Activated CD8-positive, alpha-beta memory T cell treated with anti-CD3 and anti-CD28 coated beads, Interleukin-2, amount 10 ng/mL, durations not matched to agents 7 days and 5 days (primary cell): Measurements from ENCODE around the gene NUDT12. TPM values are rescaled to one million over a fixed set of nuclear protein-coding genes. Genes with fewer than 3 reads are reported as not detected.

Experiments used
- ATAC-seq: fragments of 150-1000 bp; cut with Tn5 transposase; one replicate; pipeline ENCODE4 v1.10.0; 2021; ENCODE audit warnings: moderate library complexity
- CTCF ChIA-PET: fragments of 350-600 bp; sonication (Branson Sonifier 250); formaldehyde crosslinking; loops from one replicate; lab custom pipeline; 2021; ENCODE audit warnings: antibody characterized with exemption; lab: Charles Lee
- DNase-seq: peaks from one replicate; pipeline ENCODE4 v3.0.0-alpha.2; 2020
- H3K27ac Mint-ChIP-seq: one replicate; pipeline ENCODE4 v1.8.0; 2021; ENCODE audit warnings: mild to moderate bottlenecking, mixed read lengths
- H3K27me3 Mint-ChIP-seq: one replicate; pipeline ENCODE4 v1.8.0; 2021; ENCODE audit warnings: mixed read lengths
- H3K36me3 Mint-ChIP-seq: one replicate; pipeline ENCODE4 v1.8.0; 2021; ENCODE audit warnings: mild to moderate bottlenecking, mixed read lengths
- H3K4me1 Mint-ChIP-seq: one replicate; pipeline ENCODE4 v1.8.0; 2021; ENCODE audit warnings: mixed read lengths
- H3K4me3 Mint-ChIP-seq: one replicate; pipeline ENCODE4 v1.8.0; 2021; ENCODE audit warnings: mild to moderate bottlenecking, moderate library complexity, mixed read lengths
- H3K9me3 Mint-ChIP-seq: one replicate; pipeline ENCODE4 v1.8.0; 2022; ENCODE audit warnings: low read depth, mixed read lengths
- total RNA-seq, 2 experiments: library from RNA; stranded (reverse); gene quantifications; one replicate each; pipeline ENCODE4 v1.2.3, GENCODE V29; 2021

NUDT12 gene
- total RNA-seq: 1 to 10 TPM in 1 of 2 experiments, not detected in 1; 1.1 TPM

DNA sequence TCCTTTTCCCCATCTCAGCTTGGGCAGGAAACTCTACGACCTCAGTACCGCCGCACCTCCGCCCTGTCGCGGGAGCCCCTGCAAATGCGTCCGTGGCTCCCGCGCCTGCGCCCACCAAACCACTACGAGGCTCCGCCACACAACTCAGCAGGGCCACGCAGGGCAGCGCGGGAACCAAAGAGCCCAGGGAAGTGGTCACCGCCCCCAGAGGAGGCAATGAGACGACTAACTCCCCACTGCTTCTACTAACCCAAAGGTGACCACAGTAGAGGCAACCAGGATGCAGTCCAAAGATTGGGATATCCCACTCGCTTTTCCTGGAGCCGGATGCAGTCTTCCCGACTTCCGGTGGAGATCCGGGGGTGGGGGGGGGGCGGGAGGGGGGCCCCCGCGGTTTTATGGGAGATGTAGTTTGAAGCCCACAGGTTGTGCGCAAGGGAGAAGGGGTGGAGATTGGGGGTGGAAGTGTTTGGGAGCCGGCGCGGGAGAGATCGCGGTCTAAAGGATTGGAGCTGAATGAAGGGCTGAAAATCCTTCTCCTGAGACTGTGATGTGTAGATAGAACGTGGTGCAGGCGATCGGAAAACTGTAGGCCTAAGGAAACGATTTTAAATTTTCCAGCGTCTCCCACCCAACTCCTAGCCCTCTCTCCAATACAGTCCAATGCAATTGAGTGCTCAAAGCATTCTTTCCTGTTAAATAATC lies at the start of gene NUDT12:
Gene NUDT12, minus strand, starts transcription at position 337 of the 705 bp plus-strand sequence. CDS start 2,541 bp downstream, outside the sequence.
- H3K4me3 Mint-ChIP-seq: peak within 1 kb of the TSS; percentile 63
- CTCF ChIA-PET: interaction anchor here (0.6 kb wide), 1 partner anchor 779 kb away, joined by 3 read pairs; no protein-coding TSS in a partner anchor
- no peaks in the 10 kb centered on the region for H3K9me3 Mint-ChIP-seq
- no peaks in the 10 kb centered on the region for H3K36me3 Mint-ChIP-seq
- DNase-seq: peak; percentile 52
- peak within 1 kb of the TSS; percentile 24 for H3K27ac Mint-ChIP-seq
- ATAC-seq: peak; percentile 70
- peaks cover 8% of the 10 kb centered on the region for H3K4me1 Mint-ChIP-seq
- H3K27me3 Mint-ChIP-seq: peaks cover 7% of the 10 kb centered on the region

DNA sequence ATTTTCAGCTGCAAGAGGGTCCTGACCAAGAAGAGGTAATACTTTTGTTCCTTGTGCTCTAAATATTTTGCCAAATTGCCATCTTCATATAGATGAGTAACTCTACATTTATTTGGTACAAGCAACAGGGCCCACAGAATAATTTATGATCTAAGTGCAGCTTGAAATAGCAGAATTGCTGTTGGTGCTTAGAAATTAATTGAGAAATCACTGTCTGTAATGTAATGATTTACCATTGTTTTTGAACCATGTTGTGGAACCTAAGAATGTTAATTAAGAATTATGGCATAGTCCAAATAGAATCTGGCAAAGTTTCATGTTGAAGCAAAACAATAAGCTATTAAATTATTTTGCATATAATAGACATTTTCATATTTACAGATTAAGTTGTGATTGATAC lies 44.8 kb upstream of the NUDT12 start:
- H3K4me1 Mint-ChIP-seq: no peaks in the 10 kb centered on the region
- ATAC-seq: no peak
- no peak overlapping the region for H3K4me3 Mint-ChIP-seq
- no peak for DNase-seq
- H3K9me3 Mint-ChIP-seq: no peaks in the 10 kb centered on the region
- H3K36me3 Mint-ChIP-seq: no peaks in the 10 kb centered on the region
- CTCF ChIA-PET: no interaction called here
- no peaks in the 10 kb centered on the region for H3K27me3 Mint-ChIP-seq
- no peak overlapping the region for H3K27ac Mint-ChIP-seq

DNA sequence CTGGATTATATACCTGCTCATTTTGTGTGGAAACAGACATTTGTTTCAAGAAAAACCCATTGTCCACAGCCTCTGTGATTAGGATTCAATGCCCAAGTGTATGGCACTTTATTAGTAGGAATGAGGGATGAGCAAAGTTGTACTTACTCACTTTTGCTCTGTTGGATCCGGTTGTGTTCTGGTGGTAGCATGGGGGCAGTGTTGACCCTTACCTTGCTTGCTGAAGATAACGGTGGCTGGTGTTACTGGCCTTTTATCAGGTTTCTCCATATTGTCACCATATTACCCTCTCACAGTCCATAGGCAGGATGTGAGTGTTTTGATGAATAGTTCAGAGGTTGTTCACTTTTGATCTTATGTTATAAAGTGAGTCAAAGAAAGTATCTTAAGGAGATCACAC lies 42.7 kb upstream of the NUDT12 start:
- ATAC-seq (no peak), DNase-seq (no peak)
- H3K9me3 Mint-ChIP-seq: no peaks in the 10 kb centered on the region
- CTCF ChIA-PET: no interaction called here
- no peaks in the 10 kb centered on the region for H3K4me1 Mint-ChIP-seq
- no peak overlapping the region for H3K27ac Mint-ChIP-seq
- no peaks in the 10 kb centered on the region for H3K27me3 Mint-ChIP-seq
- no peaks in the 10 kb centered on the region for H3K36me3 Mint-ChIP-seq
- H3K4me3 Mint-ChIP-seq: no peak overlapping the region

DNA sequence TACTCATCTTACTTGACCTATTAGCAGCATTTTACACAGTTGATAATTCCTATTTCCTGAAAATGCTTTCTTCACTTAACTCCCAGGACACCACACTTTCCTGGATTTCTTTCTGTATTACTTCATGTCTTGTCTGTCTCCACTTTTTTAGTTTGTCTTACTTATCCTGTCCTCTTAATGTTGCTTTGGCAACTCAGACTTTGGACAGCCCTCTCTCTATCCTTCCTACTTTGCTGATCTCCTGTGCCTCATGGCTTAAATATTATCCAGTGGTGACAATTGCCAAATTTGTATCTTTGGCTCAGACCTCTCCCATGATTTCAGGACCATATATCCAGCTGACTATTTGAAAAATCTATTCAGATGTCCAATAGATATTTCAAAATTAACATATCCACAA lies 39.8 kb upstream of the NUDT12 start:
- no peaks in the 10 kb centered on the region for H3K36me3 Mint-ChIP-seq
- H3K27me3 Mint-ChIP-seq: no peaks in the 10 kb centered on the region
- H3K4me3 Mint-ChIP-seq: no peak overlapping the region

DNA sequence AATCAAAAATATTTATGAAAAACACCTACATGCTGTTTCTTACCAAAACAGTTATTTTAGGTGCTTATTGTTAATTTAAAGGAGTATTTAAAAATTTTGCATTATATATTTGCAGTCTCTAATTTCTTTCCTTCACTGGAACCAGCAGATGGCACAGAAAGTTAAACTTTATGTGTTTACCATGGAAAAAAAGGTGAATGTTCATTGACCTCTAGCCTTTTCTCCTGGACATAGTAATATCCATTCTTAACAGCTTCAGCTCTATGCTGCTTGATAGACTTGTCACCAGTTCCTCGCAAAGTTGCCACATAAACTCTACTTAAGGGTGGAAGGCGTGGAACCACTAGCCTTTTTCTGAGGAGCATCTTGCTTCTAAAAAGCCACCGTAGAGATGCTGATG lies 38.7 kb upstream of the NUDT12 start:
- Mint-ChIP-seq H3K27me3 (no peaks in the 10 kb centered on the region), H3K4me3 (no peak overlapping the region), H3K36me3 (no peaks in the 10 kb centered on the region), H3K4me1 (no peaks in the 10 kb centered on the region), H3K9me3 (no peaks in the 10 kb centered on the region), H3K27ac (no peak overlapping the region)
- no peak for DNase-seq
- ATAC-seq: no peak
- CTCF ChIA-PET: no interaction called here

More for the DNA sequence above, 39.8 kb upstream of the NUDT12 start:
- Mint-ChIP-seq H3K27ac (no peak overlapping the region), H3K9me3 (no peaks in the 10 kb centered on the region), H3K4me1 (no peaks in the 10 kb centered on the region)
- DNase-seq (no peak), ATAC-seq (no peak)
- CTCF ChIA-PET: no interaction called here

DNA sequence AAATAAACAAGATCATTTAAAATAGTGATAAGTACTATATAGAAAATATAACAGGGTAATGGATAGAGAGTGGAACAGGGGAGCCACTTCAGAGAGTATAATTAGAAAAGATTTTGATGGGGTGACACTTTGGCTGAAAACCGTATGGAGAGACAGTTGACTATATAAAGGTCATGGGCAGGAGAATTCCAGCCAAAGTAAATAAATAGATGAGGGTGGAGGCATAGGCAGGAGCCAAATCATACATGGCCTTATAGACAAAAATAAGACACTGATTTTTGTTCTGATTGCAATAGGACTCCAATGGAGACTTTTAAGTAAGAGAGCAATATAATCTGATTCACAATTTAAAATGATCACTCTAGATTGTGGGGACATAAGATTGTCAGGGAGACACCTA lies 37.5 kb upstream of the NUDT12 start:
- Mint-ChIP-seq H3K27ac (no peak overlapping the region), H3K4me3 (no peak overlapping the region), H3K9me3 (no peaks in the 10 kb centered on the region), H3K36me3 (no peaks in the 10 kb centered on the region), H3K27me3 (no peaks in the 10 kb centered on the region), H3K4me1 (no peaks in the 10 kb centered on the region)
- ATAC-seq (no peak), DNase-seq (no peak)
- CTCF ChIA-PET: no interaction called here

DNA sequence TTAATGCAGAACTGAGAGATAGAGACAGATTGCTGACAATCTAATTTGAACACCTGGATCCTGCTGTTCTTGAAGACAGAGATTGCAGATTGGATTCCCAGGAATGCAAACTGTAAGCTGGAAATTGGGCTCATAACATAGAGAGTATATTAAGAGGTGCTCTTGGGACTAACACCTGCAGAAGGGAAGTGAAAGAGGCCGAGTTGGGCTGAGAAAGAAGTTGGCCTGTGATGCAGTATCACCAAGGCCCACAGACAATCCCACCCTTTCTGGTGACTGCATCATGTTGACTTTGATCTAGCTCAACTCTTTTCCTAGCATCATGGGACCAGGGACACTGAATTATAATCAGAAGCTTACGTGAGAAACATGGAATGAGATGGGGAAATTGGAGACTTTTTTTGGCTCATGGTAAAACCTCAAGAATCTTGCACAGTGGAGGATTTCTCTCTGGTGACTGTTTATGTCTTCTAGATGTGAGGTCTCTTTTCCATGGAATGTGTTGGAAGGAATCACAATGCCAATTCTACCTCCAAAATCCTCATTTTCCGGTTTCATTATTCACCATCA lies 36.5 kb upstream of the NUDT12 start:
- Mint-ChIP-seq H3K4me3 (no peak overlapping the region), H3K27me3 (no peaks in the 10 kb centered on the region), H3K9me3 (no peaks in the 10 kb centered on the region), H3K27ac (no peak overlapping the region), H3K4me1 (no peaks in the 10 kb centered on the region), H3K36me3 (no peaks in the 10 kb centered on the region)
- DNase-seq (no peak), ATAC-seq (no peak)
- CTCF ChIA-PET: no interaction called here

DNA sequence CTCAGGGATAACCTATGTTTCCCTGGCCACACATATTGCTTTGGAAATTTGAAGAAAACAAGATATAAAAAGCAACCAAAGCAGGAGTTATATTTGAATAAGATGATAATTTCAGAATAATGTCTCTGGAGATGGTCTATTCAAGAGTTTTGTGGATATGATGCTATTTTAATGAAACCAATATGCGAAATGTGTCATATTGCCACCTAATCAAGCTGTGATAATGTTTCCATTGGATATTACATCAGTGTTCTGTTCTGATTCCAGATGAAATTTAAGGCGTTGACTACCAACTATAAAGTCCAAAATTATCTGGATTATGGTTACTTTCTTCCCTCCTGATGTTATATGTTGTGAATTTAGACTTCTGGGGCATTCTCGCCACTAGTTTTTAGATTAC lies 27.6 kb upstream of the NUDT12 start:
- Mint-ChIP-seq H3K27me3 (no peaks in the 10 kb centered on the region), H3K27ac (no peak overlapping the region), H3K36me3 (no peaks in the 10 kb centered on the region), H3K9me3 (no peaks in the 10 kb centered on the region), H3K4me3 (no peak overlapping the region), H3K4me1 (no peaks in the 10 kb centered on the region)
- no peak for ATAC-seq
- CTCF ChIA-PET: no interaction called here
- DNase-seq: no peak

DNA sequence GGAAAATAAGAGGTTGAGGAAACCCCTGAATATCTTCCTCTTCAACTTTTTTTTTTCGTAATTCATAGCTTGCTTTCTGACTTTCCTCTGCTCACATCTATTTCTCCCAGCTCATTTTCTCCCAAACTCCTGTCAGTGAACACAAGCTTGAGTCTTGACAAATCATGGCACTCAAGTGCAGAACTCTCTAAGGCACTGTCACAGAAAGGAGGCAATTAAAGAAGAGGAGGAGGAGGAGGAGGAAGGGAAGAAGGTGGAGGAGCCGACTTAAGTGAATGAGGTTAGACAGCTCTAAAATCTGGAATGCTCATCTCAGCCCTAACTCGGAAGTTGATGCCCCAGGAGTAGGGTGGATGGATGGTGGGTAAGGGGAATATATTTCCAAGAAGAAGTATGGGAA lies 27.2 kb upstream of the NUDT12 start:
- CTCF ChIA-PET: no interaction called here
- Mint-ChIP-seq H3K9me3 (no peaks in the 10 kb centered on the region), H3K27me3 (no peaks in the 10 kb centered on the region), H3K27ac (no peak overlapping the region), H3K4me3 (no peak overlapping the region), H3K4me1 (no peaks in the 10 kb centered on the region), H3K36me3 (no peaks in the 10 kb centered on the region)
- no peak for ATAC-seq
- DNase-seq: no peak

DNA sequence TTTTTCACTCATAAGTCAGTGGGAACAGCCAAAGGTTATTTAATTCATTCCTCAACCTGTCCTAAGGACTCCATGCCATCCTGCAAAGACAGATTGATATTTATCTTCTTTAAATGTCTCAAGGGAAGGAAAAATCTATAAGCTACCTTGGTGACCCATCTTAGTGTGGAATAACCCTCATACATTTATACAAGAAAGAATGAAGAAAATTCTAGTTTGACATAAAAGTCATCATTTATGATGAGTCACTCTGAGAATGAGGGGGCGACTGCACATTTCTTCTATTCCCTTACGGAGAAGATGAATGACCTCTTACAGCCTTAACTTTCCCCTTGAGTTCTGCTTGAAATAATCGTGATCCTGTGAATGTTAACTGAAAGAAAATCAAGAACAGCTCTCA lies 26.8 kb upstream of the NUDT12 start:
- Mint-ChIP-seq H3K4me3 (no peak overlapping the region), H3K27ac (no peak overlapping the region), H3K9me3 (no peaks in the 10 kb centered on the region), H3K4me1 (no peaks in the 10 kb centered on the region), H3K36me3 (no peaks in the 10 kb centered on the region), H3K27me3 (no peaks in the 10 kb centered on the region)
- CTCF ChIA-PET: no interaction called here
- DNase-seq (no peak), ATAC-seq (no peak)

DNA sequence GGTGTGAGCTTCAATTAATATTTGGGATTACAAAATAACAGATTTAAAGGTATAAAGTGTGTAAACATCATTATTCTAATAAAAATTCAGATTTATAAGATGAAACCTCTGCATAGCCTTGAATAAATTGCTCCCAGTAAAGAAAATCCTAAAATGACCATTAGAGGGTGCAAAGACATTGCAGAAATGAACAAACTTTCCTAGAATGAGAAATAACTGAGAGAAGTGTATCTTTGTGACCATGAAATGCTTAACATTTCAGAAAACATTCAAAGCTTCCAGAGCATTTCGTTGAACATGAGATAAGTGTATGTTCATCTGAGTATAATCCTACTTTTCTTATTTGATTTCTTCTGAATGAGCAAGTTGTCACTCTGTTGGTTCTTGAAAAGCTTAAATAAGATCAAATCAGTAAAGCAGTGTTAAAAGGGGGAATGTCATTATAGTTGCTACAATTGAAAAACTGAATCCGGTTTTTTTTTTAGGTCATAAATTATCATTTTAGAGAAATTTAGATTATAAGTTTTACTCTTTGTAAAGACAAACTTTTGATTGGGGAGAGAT lies 24.7 kb upstream of the NUDT12 start:
- ATAC-seq (no peak), DNase-seq (no peak)
- no peaks in the 10 kb centered on the region for H3K4me1 Mint-ChIP-seq
- H3K27ac Mint-ChIP-seq: no peak overlapping the region
- CTCF ChIA-PET: no interaction called here
- H3K4me3 Mint-ChIP-seq: no peak overlapping the region
- H3K9me3 Mint-ChIP-seq: no peaks in the 10 kb centered on the region
- H3K36me3 Mint-ChIP-seq: no peaks in the 10 kb centered on the region
- no peaks in the 10 kb centered on the region for H3K27me3 Mint-ChIP-seq

DNA sequence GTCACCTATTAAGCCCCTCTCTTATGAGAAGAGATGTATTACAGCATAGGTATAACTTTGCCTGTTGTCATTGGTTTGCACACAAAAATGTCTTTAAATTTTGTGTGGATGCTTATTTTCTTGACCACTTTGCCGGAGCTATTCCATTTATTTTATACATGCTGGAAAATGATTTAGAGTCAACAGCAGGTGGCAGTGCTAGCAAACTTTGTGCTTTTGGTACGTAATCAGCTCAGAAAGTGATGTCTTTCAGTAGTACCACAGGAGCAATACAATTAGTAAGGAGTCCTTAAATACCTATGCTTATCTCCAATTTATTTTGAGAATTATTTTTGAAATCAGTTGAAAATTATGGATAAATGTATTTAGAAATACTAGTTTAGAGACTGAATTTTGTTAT lies 19.8 kb upstream of the NUDT12 start:
- Mint-ChIP-seq H3K36me3 (no peaks in the 10 kb centered on the region), H3K27ac (no peak overlapping the region), H3K4me1 (no peaks in the 10 kb centered on the region), H3K27me3 (peaks cover 3% of the 10 kb centered on the region), H3K9me3 (no peaks in the 10 kb centered on the region), H3K4me3 (no peak overlapping the region)
- no peak for DNase-seq
- ATAC-seq: no peak
- CTCF ChIA-PET: interaction anchor here (1.7 kb wide), 2 partner anchors 14 to 84 kb away, joined by 3 to 4 read pairs; no protein-coding TSS in a partner anchor

DNA sequence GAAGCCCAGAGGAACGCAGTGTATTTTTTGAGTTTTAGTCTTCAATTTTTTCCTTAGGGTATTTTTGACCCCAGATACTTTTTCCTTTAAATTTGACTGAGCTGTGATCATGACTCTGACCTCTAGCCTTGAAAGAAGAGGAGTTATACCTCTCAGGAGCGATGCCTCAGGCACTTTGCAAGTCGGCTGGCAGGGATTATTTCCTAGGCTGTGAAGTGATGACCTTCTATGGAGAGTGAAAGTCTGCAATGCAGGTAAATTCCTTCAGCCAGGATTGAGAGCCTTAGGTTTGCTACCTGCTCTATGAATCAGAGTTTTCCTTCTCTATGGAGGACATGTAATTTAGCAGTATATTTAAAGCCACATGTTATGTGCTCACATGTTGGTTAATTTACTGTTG lies 10.8 kb upstream of the NUDT12 start:
- Mint-ChIP-seq H3K27me3 (no peaks in the 10 kb centered on the region), H3K27ac (no peak overlapping the region), H3K4me1 (no peaks in the 10 kb centered on the region), H3K36me3 (no peaks in the 10 kb centered on the region), H3K4me3 (no peak overlapping the region), H3K9me3 (no peaks in the 10 kb centered on the region)
- ATAC-seq (no peak), DNase-seq (no peak)
- CTCF ChIA-PET: no interaction called here

DNA sequence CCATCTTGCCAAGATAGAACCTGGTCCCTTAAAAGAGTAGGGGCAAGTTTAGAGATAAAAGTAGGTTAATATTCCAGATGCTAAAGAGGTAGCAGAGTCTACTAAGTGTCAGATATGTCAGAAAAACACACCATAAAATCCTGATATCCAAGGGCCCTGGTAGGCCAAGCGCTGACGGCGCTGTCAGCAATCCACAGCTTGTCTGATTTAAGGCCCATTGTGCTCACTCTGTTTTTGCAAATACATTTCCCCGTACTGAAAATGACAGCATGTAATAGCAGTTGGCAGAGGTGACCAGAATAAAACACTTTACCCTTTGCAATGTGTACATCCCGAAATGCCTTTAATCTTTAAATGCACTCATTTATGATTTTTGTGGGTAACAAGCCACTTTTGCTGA lies 9.9 kb upstream of the NUDT12 start:
- H3K4me1 Mint-ChIP-seq: no peaks in the 10 kb centered on the region

More for the DNA sequence above, 9.9 kb upstream of the NUDT12 start:
- Mint-ChIP-seq H3K9me3 (no peaks in the 10 kb centered on the region), H3K27ac (no peak overlapping the region), H3K27me3 (no peaks in the 10 kb centered on the region), H3K36me3 (no peaks in the 10 kb centered on the region), H3K4me3 (no peak overlapping the region)
- CTCF ChIA-PET: no interaction called here
- ATAC-seq: no peak
- no peak for DNase-seq
